IPS-18a (cell line): ENCODE data around the gene MAD1L1.

Experiments
- H3K27ac ChIP-seq: one replicate; pipeline ENCODE4 v1.5.1; 2013; ENCODE audit warnings: low read length
- H3K27me3 ChIP-seq: one replicate; pipeline ENCODE4 v1.6.1; 2013; ENCODE audit warnings: mild to moderate bottlenecking, low read length; ENCODE audit not compliant: control insufficient read depth, insufficient read depth
- H3K36me3 ChIP-seq: one replicate; pipeline ENCODE4 v1.6.1; 2013; ENCODE audit warnings: low read depth, low read length; ENCODE audit not compliant: control insufficient read depth
- H3K4me1 ChIP-seq: one replicate; pipeline ENCODE4 v1.6.1; 2013; ENCODE audit warnings: low read depth, low read length; ENCODE audit not compliant: control insufficient read depth
- H3K4me3 ChIP-seq: one replicate; pipeline ENCODE4 v1.5.1; 2013; ENCODE audit warnings: low read length
- H3K9ac ChIP-seq: one replicate; pipeline ENCODE4 v1.6.1; 2013; ENCODE audit warnings: mild to moderate bottlenecking, low read length, moderate library complexity
- H3K9me3 ChIP-seq: one replicate; pipeline ENCODE4 v1.6.1; 2013; ENCODE audit warnings: low read depth, low read length; ENCODE audit not compliant: control insufficient read depth

Gene MAD1L1

GRCh38 chr7:2222516-2222915, 10.2 kb downstream of the MAD1L1 start:
- no peaks in the 10 kb centered on the region for H3K9me3 ChIP-seq
- no peaks in the 10 kb centered on the region for H3K4me1 ChIP-seq
- H3K9ac ChIP-seq = no peak overlapping the region
- H3K27me3 ChIP-seq = no peaks in the 10 kb centered on the region
- H3K4me3 ChIP-seq = no peak overlapping the region
- no peak overlapping the region for H3K27ac ChIP-seq
- peaks cover 49% of the 10 kb centered on the region for H3K36me3 ChIP-seq

- no peak overlapping the region for H3K4me3 ChIP-seq
- no peaks in the 10 kb centered on the region for H3K27me3 ChIP-seq
- H3K9me3 ChIP-seq = no peaks in the 10 kb centered on the region
- H3K4me1 ChIP-seq = no peaks in the 10 kb centered on the region
- peaks cover 54% of the 10 kb centered on the region for H3K36me3 ChIP-seq
- no peak overlapping the region for H3K9ac ChIP-seq
- no peak overlapping the region for H3K27ac ChIP-seq
Measured at GRCh38 chr7:2220954-2221353, 11.8 kb downstream of the MAD1L1 start.

- Histone ChIP-seq H3K27ac (no peak overlapping the region), H3K4me3 (no peak overlapping the region), H3K9ac (no peak overlapping the region), H3K9me3 (no peaks in the 10 kb centered on the region), H3K36me3 (peaks cover 55% of the 10 kb centered on the region), H3K27me3 (no peaks in the 10 kb centered on the region), H3K4me1 (no peaks in the 10 kb centered on the region)
Measured at GRCh38 chr7:2220506-2220905, 12.2 kb downstream of the MAD1L1 start.

GRCh38 chr7:2220030-2220429, 12.7 kb downstream of the MAD1L1 start:
- no peaks in the 10 kb centered on the region for H3K4me1 ChIP-seq

GRCh38 chr7:2219606-2220005, 13.1 kb downstream of the MAD1L1 start:
- Histone ChIP-seq H3K27ac (no peak overlapping the region), H3K9ac (no peak overlapping the region), H3K4me3 (no peak overlapping the region), H3K9me3 (no peaks in the 10 kb centered on the region), H3K27me3 (no peaks in the 10 kb centered on the region), H3K4me1 (no peaks in the 10 kb centered on the region), H3K36me3 (peaks cover 54% of the 10 kb centered on the region)

More at GRCh38 chr7:2220030-2220429, 12.7 kb downstream of the MAD1L1 start:
- no peak overlapping the region for H3K4me3 ChIP-seq
- no peaks in the 10 kb centered on the region for H3K9me3 ChIP-seq
- no peaks in the 10 kb centered on the region for H3K27me3 ChIP-seq
- peaks cover 54% of the 10 kb centered on the region for H3K36me3 ChIP-seq
- H3K9ac ChIP-seq = no peak overlapping the region
- H3K27ac ChIP-seq = no peak overlapping the region

GRCh38 chr7:2219136-2219535, 13.6 kb downstream of the MAD1L1 start:
- Histone ChIP-seq H3K36me3 (peaks cover 53% of the 10 kb centered on the region), H3K4me1 (no peaks in the 10 kb centered on the region), H3K27me3 (no peaks in the 10 kb centered on the region), H3K27ac (no peak overlapping the region), H3K9me3 (no peaks in the 10 kb centered on the region), H3K9ac (no peak overlapping the region), H3K4me3 (no peak overlapping the region)

- H3K4me3 ChIP-seq = no peak overlapping the region
- no peaks in the 10 kb centered on the region for H3K9me3 ChIP-seq
- H3K4me1 ChIP-seq = no peaks in the 10 kb centered on the region
- H3K27ac ChIP-seq = no peak overlapping the region
- peaks cover 54% of the 10 kb centered on the region for H3K36me3 ChIP-seq
- no peak overlapping the region for H3K9ac ChIP-seq
- H3K27me3 ChIP-seq = no peaks in the 10 kb centered on the region
Measured at GRCh38 chr7:2218444-2218785, 14.3 kb downstream of the MAD1L1 start.

- H3K27ac ChIP-seq = no peak overlapping the region
- no peaks in the 10 kb centered on the region for H3K27me3 ChIP-seq
- no peak overlapping the region for H3K9ac ChIP-seq
- H3K4me3 ChIP-seq = no peak overlapping the region
- peaks cover 59% of the 10 kb centered on the region for H3K36me3 ChIP-seq
- no peaks in the 10 kb centered on the region for H3K9me3 ChIP-seq
- no peaks in the 10 kb centered on the region for H3K4me1 ChIP-seq
Measured at GRCh38 chr7:2217716-2218443, 14.9 kb downstream of the MAD1L1 start.

GRCh38 chr7:2217206-2217605, 15.5 kb downstream of the MAD1L1 start:
- H3K4me1 ChIP-seq = no peaks in the 10 kb centered on the region
- H3K9ac ChIP-seq = no peak overlapping the region
- no peaks in the 10 kb centered on the region for H3K9me3 ChIP-seq
- H3K4me3 ChIP-seq = no peak overlapping the region
- peaks cover 66% of the 10 kb centered on the region for H3K36me3 ChIP-seq
- no peak overlapping the region for H3K27ac ChIP-seq
- no peaks in the 10 kb centered on the region for H3K27me3 ChIP-seq

GRCh38 chr7:2215851-2216250, 16.9 kb downstream of the MAD1L1 start:
- no peaks in the 10 kb centered on the region for H3K9me3 ChIP-seq
- no peaks in the 10 kb centered on the region for H3K4me1 ChIP-seq
- H3K4me3 ChIP-seq = no peak overlapping the region
- H3K9ac ChIP-seq = no peak overlapping the region
- no peak overlapping the region for H3K27ac ChIP-seq
- H3K36me3 ChIP-seq = peaks cover 68% of the 10 kb centered on the region
- H3K27me3 ChIP-seq = no peaks in the 10 kb centered on the region

GRCh38 chr7:2214636-2215035, 18.1 kb downstream of the MAD1L1 start:
- Histone ChIP-seq H3K27ac (no peak overlapping the region), H3K9ac (no peak overlapping the region), H3K36me3 (peaks cover 68% of the 10 kb centered on the region), H3K4me3 (no peak overlapping the region), H3K9me3 (no peaks in the 10 kb centered on the region), H3K27me3 (no peaks in the 10 kb centered on the region), H3K4me1 (no peaks in the 10 kb centered on the region)

- Histone ChIP-seq H3K27me3 (no peaks in the 10 kb centered on the region), H3K4me3 (no peak overlapping the region), H3K27ac (no peak overlapping the region), H3K4me1 (no peaks in the 10 kb centered on the region), H3K9ac (no peak overlapping the region), H3K36me3 (peaks cover 68% of the 10 kb centered on the region), H3K9me3 (no peaks in the 10 kb centered on the region)
Measured at GRCh38 chr7:2213551-2214215, 19.1 kb downstream of the MAD1L1 start.
